Osteoblast (primary cell): ENCODE measurements around the gene EMC8. TPM values are rescaled to one million over a fixed set of nuclear protein-coding genes. Genes with fewer than 3 reads are reported as not detected.

Experiments
- DNase-seq: peaks from one replicate; pipeline ENCODE4 v3.0.0; 2011; ENCODE audit warnings: low spot score, mixed read lengths; ENCODE audit not compliant: insufficient read length; ENCODE audit errors: missing footprints
- H2AFZ ChIP-seq: 2 replicates; pipeline ENCODE4 v1.6.0; 2011; ENCODE audit warnings: mild to moderate bottlenecking, low read length
- H3K27ac ChIP-seq: 2 replicates; pipeline ENCODE4 v1.5.1; 2011; ENCODE audit warnings: mild to moderate bottlenecking, low read depth, low read length, moderate library complexity
- H3K27me3 ChIP-seq: 2 replicates; pipeline ENCODE4 v1.6.0; 2012; ENCODE audit warnings: mild to moderate bottlenecking, control low read depth, inconsistent platforms, low read length, moderate library complexity; ENCODE audit not compliant: insufficient read depth
- H3K36me3 ChIP-seq: 2 replicates; pipeline ENCODE4 v1.5.1; 2011; ENCODE audit warnings: mild to moderate bottlenecking, low read length, control low read depth, moderate library complexity; ENCODE audit not compliant: insufficient read depth
- H3K4me1 ChIP-seq: 2 replicates; pipeline ENCODE4 v1.5.1; 2011; ENCODE audit warnings: mild to moderate bottlenecking, low read length, control low read depth, moderate library complexity; ENCODE audit not compliant: insufficient read depth
- H3K4me2 ChIP-seq: 2 replicates; pipeline ENCODE4 v1.6.0; 2011; ENCODE audit warnings: mild to moderate bottlenecking, low read length; ENCODE audit not compliant: insufficient read depth
- H3K4me3 ChIP-seq: fragments of 200-600 bp; sonication (generic); 3 replicates; pipeline ENCODE4 v1.5.1; 2012; ENCODE audit warnings: mild to moderate bottlenecking, low read length, inconsistent platforms; ENCODE audit not compliant: insufficient read depth
- H3K79me2 ChIP-seq: 2 replicates; pipeline ENCODE4 v1.6.0; 2012; ENCODE audit warnings: mild to moderate bottlenecking, low read length, control low read depth, inconsistent platforms; ENCODE audit not compliant: insufficient read depth
- H3K9me3 ChIP-seq: 2 replicates; pipeline ENCODE4 v1.5.1; 2011; ENCODE audit warnings: low read depth, low read length, control low read depth
- H4K20me1 ChIP-seq: 2 replicates; pipeline ENCODE4 v1.6.0; 2012; ENCODE audit warnings: mild to moderate bottlenecking, low read length, control low read depth; ENCODE audit not compliant: insufficient read depth
- CTCF ChIP-seq: IDR thresholded peaks from 2 replicates; pipeline ENCODE4 v1.5.1; 2011; ENCODE audit warnings: mild to moderate bottlenecking, low read depth, low read length, moderate library complexity; ENCODE audit errors: extremely low read depth
- total RNA-seq: library from RNA; depleted of rRNA; stranded (reverse); fragments of >200 nt; gene quantifications from 2 replicates; pipeline ENCODE4 v1.2.3, GENCODE V29; 2012

The EMC8 gene
- total RNA-seq, 1 donor = 28.6 TPM

GRCh38 chr16:85781695-85782370, 17.5 kb downstream of the EMC8 start:
- no peaks in the 10 kb centered on the region for H3K27me3 ChIP-seq
- no peak overlapping the region for H2AFZ ChIP-seq
- H3K4me3 ChIP-seq = no peak overlapping the region
- H3K4me2 ChIP-seq = no peak overlapping the region
- no peak for TF ChIP-seq CTCF
- H3K36me3 ChIP-seq = peaks cover 69% of the 10 kb centered on the region
- H3K4me1 ChIP-seq = peaks cover 4% of the 10 kb centered on the region
- peaks cover 52% of the 10 kb centered on the region for H4K20me1 ChIP-seq
- no peak for DNase-seq
- H3K79me2 ChIP-seq = peaks cover 34% of the 10 kb centered on the region
- no peaks in the 10 kb centered on the region for H3K9me3 ChIP-seq
- no peak overlapping the region for H3K27ac ChIP-seq

- Histone ChIP-seq H2AFZ (no peak overlapping the region), H3K36me3 (peaks cover 68% of the 10 kb centered on the region), H3K4me3 (no peak overlapping the region), H3K27ac (no peak overlapping the region), H3K27me3 (no peaks in the 10 kb centered on the region), H3K9me3 (no peaks in the 10 kb centered on the region), H4K20me1 (peaks cover 46% of the 10 kb centered on the region), H3K4me1 (peaks cover 4% of the 10 kb centered on the region), H3K79me2 (peaks cover 29% of the 10 kb centered on the region), H3K4me2 (no peak overlapping the region)
- DNase-seq = no peak
- TF ChIP-seq CTCF = no peak
Observed at GRCh38 chr16:85781156-85781555, 18.2 kb downstream of the EMC8 start.

GRCh38 chr16:85780281-85780680, 19.1 kb downstream of the EMC8 start:
- Histone ChIP-seq H3K79me2 (peaks cover 25% of the 10 kb centered on the region), H3K36me3 (peaks cover 62% of the 10 kb centered on the region), H3K27ac (no peak overlapping the region), H4K20me1 (peaks cover 37% of the 10 kb centered on the region), H3K4me1 (peaks cover 4% of the 10 kb centered on the region), H3K9me3 (no peaks in the 10 kb centered on the region), H2AFZ (no peak overlapping the region), H3K4me3 (no peak overlapping the region), H3K27me3 (no peaks in the 10 kb centered on the region), H3K4me2 (no peak overlapping the region)
- no peak for TF ChIP-seq CTCF
- DNase-seq = no peak

- Histone ChIP-seq H3K4me1 (peaks cover 4% of the 10 kb centered on the region), H3K27me3 (no peaks in the 10 kb centered on the region), H2AFZ (no peak overlapping the region), H3K36me3 (peaks cover 62% of the 10 kb centered on the region), H3K4me2 (no peak overlapping the region), H3K9me3 (no peaks in the 10 kb centered on the region), H3K27ac (no peak overlapping the region), H4K20me1 (peaks cover 35% of the 10 kb centered on the region), H3K4me3 (no peak overlapping the region), H3K79me2 (peaks cover 19% of the 10 kb centered on the region)
- no peak for DNase-seq
- no peak for TF ChIP-seq CTCF
Observed at GRCh38 chr16:85778873-85779272, 20.5 kb downstream of the EMC8 start.
